SJCRH30 (cell line): ENCODE data around the gene NUB1. TPM values are rescaled to one million over a fixed set of nuclear protein-coding genes. Genes with fewer than 3 reads are reported as not detected.

Experiments
- DNase-seq, 2 experiments: peaks; one replicate each; pipeline ENCODE4 v3.0.0-alpha.2; 2015 to 2020
- H3K27ac ChIP-seq: fragments of 250-450 bp; sonication (Bioruptor Pico); 2 replicates; pipeline ENCODE4 v1.5.1; 2020; ENCODE audit warnings: mild to moderate bottlenecking, moderate library complexity
- H3K27me3 ChIP-seq: fragments of 250-450 bp; sonication (Bioruptor Pico); 2 replicates; pipeline ENCODE4 v1.5.1; 2020; ENCODE audit warnings: mild to moderate bottlenecking, moderate library complexity
- H3K36me3 ChIP-seq: fragments of 250-450 bp; sonication (Bioruptor Pico); 2 replicates; pipeline ENCODE4 v1.5.1; 2020; ENCODE audit warnings: mild to moderate bottlenecking, moderate library complexity
- H3K4me1 ChIP-seq: fragments of 250-450 bp; sonication (Bioruptor Pico); 2 replicates; pipeline ENCODE4 v1.5.1; 2020; ENCODE audit warnings: mild to moderate bottlenecking, moderate library complexity
- H3K4me3 ChIP-seq: fragments of 250-450 bp; sonication (Bioruptor Pico); 2 replicates; pipeline ENCODE4 v1.5.1; 2020; ENCODE audit warnings: mild to moderate bottlenecking, moderate library complexity
- H3K9me3 ChIP-seq: fragments of 250-450 bp; sonication (Bioruptor Pico); replicated peaks from 2 replicates; pipeline ENCODE4 v1.5.1; 2020; ENCODE audit warnings: mild to moderate bottlenecking, moderate library complexity
- total RNA-seq: library from RNA; depleted of rRNA; stranded (reverse); fragments of >200 nt; shearing (Covaris generic); gene quantifications from 2 replicates; pipeline ENCODE4 v1.2.3, GENCODE V29; 2014; rRNA removed

NUB1 gene
- total RNA-seq, 1 experiment from 2014 or later, result 61.5 TPM

- DNase-seq, result peak; percentile 85 to 90
- H3K4me3 ChIP-seq, result no peak overlapping the region
- peaks cover 8% of the 10 kb centered on the region; the same call in 1 of the 2 replicates for H3K27me3 ChIP-seq
- no peak overlapping the region for H3K27ac ChIP-seq
- H3K36me3 ChIP-seq, result no peaks in the 10 kb centered on the region
- H3K4me1 ChIP-seq, result peaks cover 37% of the 10 kb centered on the region
- H3K9me3 ChIP-seq, result peaks cover 5% of the 10 kb centered on the region; the same call in 1 of the 2 replicates
These were observed 84.9 kb downstream of the NUB1 start for GRCh38 chr7:151426441-151426903.

DNA sequence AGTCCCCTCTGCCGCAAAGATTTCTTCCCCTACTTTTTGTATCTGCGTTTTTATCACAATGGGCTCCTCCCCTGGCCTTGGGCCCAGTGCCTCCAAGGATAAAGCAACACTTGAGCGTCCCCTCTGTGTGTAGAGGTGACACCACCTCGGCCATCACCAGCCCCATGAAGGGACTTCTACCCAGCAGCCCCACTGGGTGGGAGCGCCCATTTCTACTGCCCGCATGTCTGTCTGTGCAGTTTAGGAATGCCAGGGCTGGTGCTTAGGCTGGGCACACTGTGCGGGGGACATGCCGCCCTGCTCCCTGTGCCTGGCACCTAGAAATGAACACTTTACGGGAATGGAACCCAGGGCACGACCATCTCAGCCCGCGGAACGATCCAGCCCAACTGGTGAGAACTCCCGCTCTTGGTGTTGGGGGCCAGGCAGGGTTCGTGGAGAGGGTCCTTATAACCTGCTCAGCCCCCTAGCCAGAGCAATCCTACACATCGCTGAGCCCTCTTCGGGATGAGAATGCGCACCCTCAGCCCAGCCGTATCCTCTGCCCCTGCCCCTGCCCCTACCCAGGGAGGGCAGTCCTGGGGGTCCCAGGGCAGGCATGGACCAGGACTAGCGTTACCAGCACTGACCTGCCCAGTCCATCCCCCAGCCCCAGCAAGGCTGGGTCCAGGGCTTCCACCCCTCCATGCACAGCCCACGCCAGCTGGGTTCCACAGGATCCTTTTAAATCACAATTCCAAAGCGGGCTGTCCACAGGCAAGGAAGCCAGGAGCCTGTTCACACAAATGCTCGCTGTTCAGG lies 85.5 kb downstream of the NUB1 start:
- no peak overlapping the region for H3K27ac ChIP-seq
- H3K27me3 ChIP-seq, result peaks cover 8% of the 10 kb centered on the region; the same call in 1 of the 2 replicates
- H3K36me3 ChIP-seq, result no peaks in the 10 kb centered on the region
- peaks cover 37% of the 10 kb centered on the region for H3K4me1 ChIP-seq
- peaks cover 5% of the 10 kb centered on the region; the same call in 1 of the 2 replicates for H3K9me3 ChIP-seq
- no peak overlapping the region for H3K4me3 ChIP-seq
- DNase-seq, result no peak

DNA sequence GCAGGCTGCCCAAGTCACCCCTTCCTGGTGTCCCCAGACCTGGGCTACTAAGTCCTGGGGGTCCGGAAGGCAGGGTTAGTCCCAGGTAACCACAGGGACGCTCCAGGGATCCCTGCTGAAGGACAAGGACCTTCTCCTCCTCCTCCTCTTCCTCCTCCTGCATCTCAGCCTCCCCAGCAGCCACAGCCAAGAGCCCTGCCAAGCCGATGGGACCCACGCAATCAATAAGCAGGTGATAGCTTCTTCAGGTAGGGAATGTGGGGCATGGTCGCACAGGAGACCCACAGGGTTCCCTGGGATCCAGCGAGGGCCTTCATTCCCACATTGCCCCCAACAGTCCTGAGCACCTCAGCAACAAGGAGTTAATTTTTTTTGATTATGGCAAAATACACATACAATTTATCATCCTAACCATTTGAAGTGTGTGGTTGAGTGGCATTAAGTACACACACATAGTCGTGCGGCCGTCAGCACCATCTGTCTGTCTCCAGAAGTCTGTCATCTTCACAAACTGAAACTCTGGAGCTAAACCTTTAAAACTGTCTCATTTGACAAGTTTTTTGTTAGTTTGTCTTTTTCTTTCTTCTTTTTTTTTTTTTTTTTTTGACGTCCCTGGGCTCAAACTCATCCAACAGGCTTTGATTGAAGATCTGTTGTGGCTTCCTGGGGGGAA lies 86.2 kb downstream of the NUB1 start:
- DNase-seq, result no peak
- H3K9me3 ChIP-seq, result no peaks in the 10 kb centered on the region; the same call in 1 of the 2 replicates
- peaks cover 8% of the 10 kb centered on the region; the same call in 1 of the 2 replicates for H3K27me3 ChIP-seq
- no peak overlapping the region for H3K4me3 ChIP-seq
- no peaks in the 10 kb centered on the region for H3K36me3 ChIP-seq
- H3K27ac ChIP-seq, result no peak overlapping the region
- H3K4me1 ChIP-seq, result peaks cover 37% of the 10 kb centered on the region

Other genes with a start within 250 kb of the NUB1 start
- gene GBX1, start 174.1 kb upstream of the NUB1 start, total RNA-seq, result 0.48 and 0.95 TPM in 2 replicates
- gene ASB10, start 154.6 kb upstream of the NUB1 start, total RNA-seq, result not detected in 2 replicates
- not detected in 2 replicates for gene H2BK1, start 131.3 kb upstream of the NUB1 start, total RNA-seq
- gene ABCF2, start 114.6 kb upstream of the NUB1 start, total RNA-seq, result 77.6 and 77.7 TPM in 2 replicates
- 27.7 and 28.2 TPM in 2 replicates for gene CHPF2, start 109.3 kb upstream of the NUB1 start, total RNA-seq
- gene SMARCD3, start 93.1 kb upstream of the NUB1 start, total RNA-seq, result 91.8 and 106 TPM in 2 replicates
- gene WDR86, start 68.2 kb downstream of the NUB1 start, total RNA-seq, result 0.46 and 1.0 TPM in 2 replicates
- gene CRYGN, start 98.3 kb downstream of the NUB1 start, total RNA-seq, result not detected in 2 replicates
- gene RHEB, start 178.1 kb downstream of the NUB1 start, total RNA-seq, result 134 and 149 TPM in 2 replicates